GM12865 (cell line): ENCODE measurements around the gene DCAF6.

ENCODE experiments used
- DNase-seq: peaks from one replicate; pipeline ENCODE4 v3.0.0; 2010; ENCODE audit warnings: low read depth
- H3K4me3 ChIP-seq: 2 replicates; pipeline ENCODE4 v1.5.1; 2011; ENCODE audit warnings: mild to moderate bottlenecking, low read depth, low read length, control low read depth
- TF ChIP-seq, protein P1 (sequence below): IDR thresholded peaks from 2 replicates; pipeline ENCODE4 v1.5.1; 2011; ENCODE audit warnings: low read length, control low read depth, low read depth, inconsistent platforms; ENCODE audit not compliant: insufficient read depth; ENCODE audit errors: missing control alignments

DCAF6 gene

DNA sequence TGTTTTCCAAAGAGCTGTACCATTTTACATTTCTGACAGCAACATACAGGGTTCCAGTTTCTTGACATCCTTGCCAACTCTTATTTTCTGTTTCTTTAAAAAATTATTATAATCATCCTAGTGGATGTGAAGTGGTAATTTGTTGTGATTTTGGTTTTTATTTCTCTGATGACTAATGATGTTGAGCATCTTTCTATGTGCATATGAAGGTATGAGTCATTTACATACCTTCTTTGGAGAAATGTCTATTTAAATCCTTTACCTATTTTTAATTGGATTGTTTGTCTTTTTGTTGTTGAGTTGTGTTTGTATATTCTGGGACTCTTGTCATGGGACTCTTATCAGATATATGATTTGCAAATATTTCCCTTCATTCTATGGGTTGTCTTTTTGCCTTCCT, 21.2 kb downstream of the DCAF6 start:
- DNase-seq: no peak
- H3K4me3 ChIP-seq: no peak overlapping the region
- TF ChIP-seq, protein P1, sequence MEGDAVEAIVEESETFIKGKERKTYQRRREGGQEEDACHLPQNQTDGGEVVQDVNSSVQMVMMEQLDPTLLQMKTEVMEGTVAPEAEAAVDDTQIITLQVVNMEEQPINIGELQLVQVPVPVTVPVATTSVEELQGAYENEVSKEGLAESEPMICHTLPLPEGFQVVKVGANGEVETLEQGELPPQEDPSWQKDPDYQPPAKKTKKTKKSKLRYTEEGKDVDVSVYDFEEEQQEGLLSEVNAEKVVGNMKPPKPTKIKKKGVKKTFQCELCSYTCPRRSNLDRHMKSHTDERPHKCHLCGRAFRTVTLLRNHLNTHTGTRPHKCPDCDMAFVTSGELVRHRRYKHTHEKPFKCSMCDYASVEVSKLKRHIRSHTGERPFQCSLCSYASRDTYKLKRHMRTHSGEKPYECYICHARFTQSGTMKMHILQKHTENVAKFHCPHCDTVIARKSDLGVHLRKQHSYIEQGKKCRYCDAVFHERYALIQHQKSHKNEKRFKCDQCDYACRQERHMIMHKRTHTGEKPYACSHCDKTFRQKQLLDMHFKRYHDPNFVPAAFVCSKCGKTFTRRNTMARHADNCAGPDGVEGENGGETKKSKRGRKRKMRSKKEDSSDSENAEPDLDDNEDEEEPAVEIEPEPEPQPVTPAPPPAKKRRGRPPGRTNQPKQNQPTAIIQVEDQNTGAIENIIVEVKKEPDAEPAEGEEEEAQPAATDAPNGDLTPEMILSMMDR: no peak

DNA sequence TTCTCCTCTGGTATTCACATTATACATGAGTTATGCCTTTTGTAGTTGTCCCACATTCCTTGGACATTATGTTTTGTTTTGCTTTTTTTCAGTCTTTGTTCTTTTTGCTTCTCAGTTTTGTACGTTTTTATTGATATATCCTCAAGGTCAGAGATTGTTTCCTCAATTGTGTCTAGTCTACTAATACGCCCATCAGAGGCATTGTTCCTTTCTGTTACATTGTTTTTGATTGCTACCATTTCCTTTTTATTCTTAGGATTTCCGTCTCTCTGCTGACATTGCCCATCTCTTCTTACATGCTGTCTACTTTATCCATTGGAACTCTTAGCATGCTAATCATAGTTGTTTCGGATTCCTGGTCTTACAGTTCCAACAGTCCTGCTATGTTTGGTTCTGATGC, 28.2 kb downstream of the DCAF6 start:
- DNase-seq: no peak
- H3K4me3 ChIP-seq: no peak overlapping the region
- TF ChIP-seq, protein P1: no peak

DNA sequence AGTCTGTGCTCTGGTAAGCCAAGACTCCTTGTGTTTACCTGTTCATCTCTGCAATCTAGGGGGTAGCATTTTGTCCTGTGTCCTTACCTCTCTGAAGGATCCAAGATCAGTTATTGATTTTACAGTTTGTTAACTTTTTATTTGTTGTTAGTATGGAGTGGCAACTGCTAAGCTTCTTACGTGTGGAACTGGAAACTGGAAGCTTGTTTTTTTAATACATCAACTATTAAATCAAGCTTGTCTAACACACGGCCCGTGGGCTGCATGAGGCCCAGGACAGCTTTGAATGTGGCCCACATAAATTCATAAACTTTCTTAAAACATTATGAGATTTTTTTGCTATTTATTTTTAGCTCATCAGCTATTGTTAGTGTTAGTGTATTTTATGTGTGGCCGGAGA, 29.6 kb downstream of the DCAF6 start:
- TF ChIP-seq, protein P1: no peak
- DNase-seq: no peak
- H3K4me3 ChIP-seq: no peak overlapping the region

DNA sequence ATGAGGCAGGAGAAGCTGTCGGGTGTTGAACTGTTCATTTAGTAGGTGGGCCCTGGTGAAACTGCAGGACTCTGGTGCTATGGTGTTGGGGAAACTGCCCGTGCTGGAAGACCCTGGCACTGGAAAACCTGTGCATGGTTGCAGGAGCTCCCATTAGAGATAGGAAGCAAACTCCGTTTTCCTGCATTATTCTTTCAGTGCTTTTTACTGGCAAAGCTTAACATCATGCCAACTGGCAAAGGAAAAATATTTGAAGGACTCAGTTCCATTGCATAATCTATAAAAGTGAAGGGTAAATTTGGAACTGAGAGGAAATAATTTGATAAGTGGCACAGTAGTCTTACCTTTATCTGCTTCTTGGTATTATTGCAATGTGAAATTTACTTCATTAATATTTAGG, 32.1 kb downstream of the DCAF6 start:
- TF ChIP-seq, protein P1: no peak
- no peak for DNase-seq
- H3K4me3 ChIP-seq: no peak overlapping the region

DNA sequence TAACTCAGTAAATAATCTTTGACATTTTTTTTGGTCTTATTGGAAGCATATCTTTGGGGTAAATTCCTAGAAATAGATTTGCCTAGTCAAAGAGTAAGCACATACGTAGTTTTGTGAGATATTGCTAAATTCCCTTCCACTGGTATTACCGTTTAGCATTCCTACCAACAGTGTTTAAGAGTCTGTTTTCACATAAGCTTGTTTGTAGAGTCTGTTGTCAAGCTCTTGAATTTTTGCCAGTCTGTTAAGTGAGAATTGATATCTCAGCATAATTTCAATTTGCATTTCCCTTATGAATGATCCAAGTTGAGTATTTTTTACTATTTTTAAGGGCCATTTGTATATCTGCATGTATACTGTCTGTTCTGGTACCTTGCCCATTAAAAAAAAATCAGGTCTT, 37.3 kb downstream of the DCAF6 start:
- H3K4me3 ChIP-seq: no peak overlapping the region
- TF ChIP-seq, protein P1: no peak
- no peak for DNase-seq

DNA sequence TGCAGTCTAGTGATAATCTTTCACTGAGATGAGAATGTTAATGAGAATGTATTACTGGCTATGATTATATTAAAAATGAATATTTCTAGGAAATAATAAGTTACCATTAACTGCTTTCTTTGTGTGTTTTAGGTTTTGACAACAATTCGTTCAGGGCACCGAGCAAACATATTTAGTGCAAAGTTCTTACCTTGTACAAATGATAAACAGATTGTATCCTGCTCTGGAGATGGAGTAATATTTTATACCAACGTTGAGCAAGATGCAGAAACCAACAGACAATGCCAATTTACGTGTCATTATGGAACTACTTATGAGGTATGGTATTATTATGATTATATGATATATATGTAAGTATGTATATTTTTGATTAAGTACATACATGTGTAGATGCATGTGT, 38.2 kb downstream of the DCAF6 start:
- DNase-seq: no peak
- H3K4me3 ChIP-seq: no peak overlapping the region
- TF ChIP-seq, protein P1: no peak

DNA sequence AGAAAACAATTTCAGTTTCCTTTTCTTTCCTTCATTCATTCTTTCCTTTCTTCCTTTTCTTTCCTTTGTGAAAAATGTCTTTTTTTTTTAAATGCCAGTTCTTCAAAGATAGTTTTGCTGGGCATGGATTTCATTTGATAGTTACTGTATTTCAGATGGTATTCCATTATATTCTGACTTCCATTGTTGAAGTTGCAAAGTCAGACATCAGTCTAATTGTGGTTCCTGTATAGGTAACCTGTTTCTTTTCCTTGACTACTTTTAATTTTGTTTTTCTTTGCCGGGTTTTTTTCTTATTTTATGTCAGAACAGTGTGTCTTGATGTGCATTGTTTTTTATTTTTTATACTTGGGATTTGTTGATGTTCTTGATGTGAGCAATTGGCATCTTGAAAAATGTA, 40.8 kb downstream of the DCAF6 start:
- H3K4me3 ChIP-seq: no peak overlapping the region
- DNase-seq: no peak
- TF ChIP-seq, protein P1: no peak
